ENCODE data around the gene CLRN1. TPM values are rescaled to one million over a fixed set of nuclear protein-coding genes. Genes with fewer than 3 reads are reported as not detected.

Gene CLRN1
- polyA plus RNA-seq, 1 of the 3 experiments (the other 2 are of a cell fraction), result not detected

DNA sequence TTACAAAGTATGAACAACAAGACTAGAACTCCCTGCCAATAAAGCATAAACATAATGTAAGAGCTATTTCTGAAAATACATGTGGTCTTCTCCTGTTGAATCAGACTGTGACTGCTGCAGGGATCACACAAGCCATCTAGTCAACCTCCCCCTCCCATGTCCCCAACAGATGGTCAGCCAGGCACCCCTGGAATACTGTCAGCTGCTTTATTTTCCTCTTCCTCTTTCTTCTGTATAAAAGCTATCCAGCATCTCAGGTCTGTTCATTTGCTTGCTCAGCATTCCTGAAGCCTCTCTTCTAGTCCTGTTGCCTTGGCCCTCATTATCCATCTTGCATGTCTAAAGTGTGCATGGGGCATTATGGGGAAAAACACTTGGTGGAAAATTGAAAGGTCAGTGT lies 60.8 kb downstream of the CLRN1 start:
- Histone ChIP-seq H3K36me3 (replicated peaks in 1 of 2; ENCODE audit: control insufficient read depth in 1 of 2, insufficient read depth in 2 of 2, low read length in 1 of 2) (no peaks in the 10 kb centered on the region), H3K4me2 (no peak overlapping the region), H3K9me3 (no peaks in the 10 kb centered on the region), H3K27ac (ENCODE audit: low read depth in 2 of 2, low read length in 1 of 2) (no peak overlapping the region), H3K9me2 (no peaks in the 10 kb centered on the region), H3F3A (replicated peaks; ENCODE audit: insufficient read depth) (no peaks in the 10 kb centered on the region), H3K4me1 (ENCODE audit: control insufficient read depth in 1 of 2, insufficient read depth in 2 of 2, low read depth in 1 of 2, low read length in 1 of 2) (no peaks in the 10 kb centered on the region), H3K27me3 (ENCODE audit: insufficient read depth) (peaks cover 51% of the 10 kb centered on the region), H4K20me1 (ENCODE audit: insufficient read depth) (no peaks in the 10 kb centered on the region), H2AFZ (ENCODE audit: low read depth) (no peak overlapping the region), H3K4me3 (ENCODE audit: low read depth in 2 of 2, low read length in 1 of 2) (no peak overlapping the region), H3K9ac (no peak overlapping the region), H3K79me2 (ENCODE audit: insufficient read depth) (no peaks in the 10 kb centered on the region)
- CTCF ChIA-PET, result interaction anchor here (1.0 kb wide), 1 partner anchor 175 kb away, joined by 3 read pairs; no protein-coding TSS in a partner anchor
- no peak for DNase-seq
- no peak for TF ChIP-seq USF2 (IDR thresholded peaks at IDR 0.05; ENCODE audit: borderline replicate concordance, low read depth, low read length)
- TF ChIP-seq SIN3A (IDR thresholded peaks at IDR 0.05; ENCODE audit: borderline replicate concordance, low read depth, low read length), result no peak
- TF ChIP-seq CTCF (IDR thresholded peaks at IDR 0.05), result no peak
- TF ChIP-seq RAD21 (IDR thresholded peaks at IDR 0.05; ENCODE audit: low read length), result no peak
- TF ChIP-seq RFX5 (IDR thresholded peaks at IDR 0.05; ENCODE audit: low read length), result no peak
- no peak for TF ChIP-seq EP300 (IDR thresholded peaks at IDR 0.05; ENCODE audit: borderline replicate concordance in 1 of 2, low read depth in 1 of 2, low read length in 1 of 2)
- no peak for TF ChIP-seq MEF2A (IDR thresholded peaks at IDR 0.05; ENCODE audit: borderline replicate concordance, low read depth)
- TF ChIP-seq CHD2 (IDR thresholded peaks at IDR 0.05; ENCODE audit: low read length, partially characterized antibody), result no peak
- no peak for TF ChIP-seq GATA2 (CRISPR knock-in tag; IDR thresholded peaks at IDR 0.05)
- TF ChIP-seq ELF1 (IDR thresholded peaks at IDR 0.05), result no peak
- TF ChIP-seq, protein P1, sequence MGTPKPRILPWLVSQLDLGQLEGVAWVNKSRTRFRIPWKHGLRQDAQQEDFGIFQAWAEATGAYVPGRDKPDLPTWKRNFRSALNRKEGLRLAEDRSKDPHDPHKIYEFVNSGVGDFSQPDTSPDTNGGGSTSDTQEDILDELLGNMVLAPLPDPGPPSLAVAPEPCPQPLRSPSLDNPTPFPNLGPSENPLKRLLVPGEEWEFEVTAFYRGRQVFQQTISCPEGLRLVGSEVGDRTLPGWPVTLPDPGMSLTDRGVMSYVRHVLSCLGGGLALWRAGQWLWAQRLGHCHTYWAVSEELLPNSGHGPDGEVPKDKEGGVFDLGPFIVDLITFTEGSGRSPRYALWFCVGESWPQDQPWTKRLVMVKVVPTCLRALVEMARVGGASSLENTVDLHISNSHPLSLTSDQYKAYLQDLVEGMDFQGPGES (IDR thresholded peaks at IDR 0.05; ENCODE audit: low read depth, low read length), result no peak
- POLR2A ChIA-PET, result interaction anchor here (1.1 kb wide), 1 partner anchor 173 kb away, joined by 3 read pairs; no protein-coding TSS in a partner anchor

DNA sequence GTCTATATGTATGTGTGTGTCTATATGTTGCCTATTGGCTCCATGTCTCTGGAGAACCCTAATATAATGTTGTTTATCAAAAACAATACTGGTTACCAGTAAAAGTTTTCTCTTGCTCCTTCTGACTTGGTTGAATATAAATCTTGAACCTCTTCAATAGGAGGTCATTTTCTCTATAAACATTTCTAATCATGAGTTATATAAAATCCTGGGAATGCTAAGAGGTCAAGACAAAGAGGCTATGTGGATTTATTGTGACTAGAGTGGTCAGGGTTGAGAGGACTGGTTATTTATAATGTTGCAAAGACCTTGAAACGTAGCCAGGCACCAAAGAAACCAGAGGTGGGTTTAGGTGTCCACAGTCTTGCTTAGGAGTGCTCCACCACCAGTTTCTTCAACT lies 66.1 kb downstream of the CLRN1 start:
- Histone ChIP-seq H3K4me3 (ENCODE audit: low read depth in 2 of 2, low read length in 1 of 2) (no peak overlapping the region), H3K36me3 (replicated peaks in 1 of 2; ENCODE audit: control insufficient read depth in 1 of 2, insufficient read depth in 2 of 2, low read length in 1 of 2) (no peaks in the 10 kb centered on the region), H3K9me2 (no peaks in the 10 kb centered on the region), H3K9me3 (no peaks in the 10 kb centered on the region), H3K4me2 (no peak overlapping the region), H2AFZ (ENCODE audit: low read depth) (no peak overlapping the region), H3K79me2 (ENCODE audit: insufficient read depth) (no peaks in the 10 kb centered on the region), H3F3A (replicated peaks; ENCODE audit: insufficient read depth) (no peaks in the 10 kb centered on the region), H4K20me1 (ENCODE audit: insufficient read depth) (no peaks in the 10 kb centered on the region), H3K27ac (ENCODE audit: low read depth in 2 of 2, low read length in 1 of 2) (no peak overlapping the region), H3K27me3 (ENCODE audit: insufficient read depth) (peaks cover 56% of the 10 kb centered on the region), H3K4me1 (ENCODE audit: control insufficient read depth in 1 of 2, insufficient read depth in 2 of 2, low read depth in 1 of 2, low read length in 1 of 2) (no peaks in the 10 kb centered on the region), H3K9ac (no peak overlapping the region)
- DNase-seq, result no peak
- ChIA-PET CTCF (no interaction called here), POLR2A (no interaction called here)
- WGBS (ENCODE audit: low lambda C conversion rate), result 0% methylated on average over 1 of the region's 1 CpG
- TF ChIP-seq USF1 (IDR thresholded peaks at IDR 0.05; ENCODE audit: borderline replicate concordance, low read depth), result no peak
- no peak for TF ChIP-seq SMC3 (IDR thresholded peaks at IDR 0.05; ENCODE audit: low read depth, low read length)
- TF ChIP-seq TEAD4 (IDR thresholded peaks at IDR 0.05; ENCODE audit: borderline replicate concordance, insufficient read depth), result no peak
- no peak for TF ChIP-seq FOSL2 (IDR thresholded peaks at IDR 0.05; ENCODE audit: borderline replicate concordance, low read depth)
- no peak for TF ChIP-seq NFIC (IDR thresholded peaks at IDR 0.05; ENCODE audit: borderline replicate concordance)
- TF ChIP-seq, protein P1 (IDR thresholded peaks at IDR 0.05; ENCODE audit: low read depth, low read length), result no peak
- no peak for TF ChIP-seq RCOR1 (IDR thresholded peaks at IDR 0.05; ENCODE audit: low read length)
- TF ChIP-seq FOXJ3 (CRISPR knock-in tag; IDR thresholded peaks at IDR 0.05), result no peak
- no peak for TF ChIP-seq TCF12 (IDR thresholded peaks at IDR 0.05)
- TF ChIP-seq MEF2A (IDR thresholded peaks at IDR 0.05; ENCODE audit: borderline replicate concordance, low read depth), result no peak
- no peak for TF ChIP-seq RAD21 (IDR thresholded peaks at IDR 0.05; ENCODE audit: low read length)
- TF ChIP-seq USF2 (IDR thresholded peaks at IDR 0.05; ENCODE audit: borderline replicate concordance, low read depth, low read length), result no peak

Data from SK-N-SH (cell line).